H9 (cell line): Measurements from ENCODE around the gene MEA1. TPM values are rescaled to one million over a fixed set of nuclear protein-coding genes. Genes with fewer than 3 reads are reported as not detected.

Experiments
- DNase-seq: peaks from one replicate; pipeline ENCODE4 v3.0.0-alpha.2; 2017
- H2AFZ ChIP-seq: one replicate; pipeline ENCODE4 v1.6.1; 2013; ENCODE audit warnings: mild to moderate bottlenecking, low read length, control low read depth, moderate library complexity
- H2AK5ac ChIP-seq: 2 replicates; pipeline ENCODE4 v1.6.1; 2013; ENCODE audit warnings: low read length, control low read depth, mixed read lengths; ENCODE audit not compliant: insufficient read length
- H2BK120ac ChIP-seq: one replicate; pipeline ENCODE4 v1.6.1; 2013; ENCODE audit warnings: low read depth, mild to moderate bottlenecking, low read length, control low read depth, inconsistent platforms; ENCODE audit not compliant: poor library complexity, severe bottlenecking
- H2BK12ac ChIP-seq: 2 replicates; pipeline ENCODE4 v1.6.1; 2013; ENCODE audit warnings: low read length, control low read depth, mixed read lengths, low read depth; ENCODE audit not compliant: insufficient read length
- H2BK15ac ChIP-seq: 2 replicates; pipeline ENCODE4 v1.6.1; 2013; ENCODE audit warnings: low read depth, low read length, control low read depth
- H2BK20ac ChIP-seq: one replicate; pipeline ENCODE4 v1.6.1; 2013; ENCODE audit warnings: low read depth, mild to moderate bottlenecking, low read length, control low read depth, inconsistent platforms; ENCODE audit not compliant: poor library complexity, severe bottlenecking
- H2BK5ac ChIP-seq: 2 replicates; pipeline ENCODE4 v1.6.1; 2013; ENCODE audit warnings: low read length, control low read depth, mixed read lengths; ENCODE audit not compliant: insufficient read length
- H3K14ac ChIP-seq: 2 replicates; pipeline ENCODE4 v1.6.1; 2013; ENCODE audit warnings: low read length, control low read depth; ENCODE audit not compliant: insufficient read depth
- H3K18ac ChIP-seq: 2 replicates; pipeline ENCODE4 v1.6.1; 2013; ENCODE audit warnings: low read depth, mild to moderate bottlenecking, mixed read lengths, low read length, control low read depth; ENCODE audit not compliant: insufficient read length
- H3K23ac ChIP-seq: 2 replicates; pipeline ENCODE4 v1.6.1; 2013; ENCODE audit warnings: low read length, control low read depth, mixed read lengths, low read depth; ENCODE audit not compliant: insufficient read length
- H3K23me2 ChIP-seq: 2 replicates; pipeline ENCODE4 v1.6.1; 2013; ENCODE audit warnings: low read depth, mild to moderate bottlenecking, mixed read lengths, low read length, control low read depth; ENCODE audit not compliant: insufficient read length, poor library complexity, severe bottlenecking
- H3K27ac ChIP-seq: 2 replicates; pipeline ENCODE4 v1.5.1; 2013; ENCODE audit warnings: low read length, control low read depth, mixed read lengths, low read depth; ENCODE audit not compliant: insufficient read length
- H3K27me3 ChIP-seq: 2 replicates; pipeline ENCODE4 v1.6.1; 2013; ENCODE audit warnings: low read length, control low read depth, inconsistent platforms; ENCODE audit not compliant: insufficient read depth
- H3K4ac ChIP-seq: 2 replicates; pipeline ENCODE4 v1.6.1; 2013; ENCODE audit warnings: low read depth, mild to moderate bottlenecking, control low read depth, inconsistent platforms, low read length, moderate library complexity
- H3K4me1 ChIP-seq: 2 replicates; pipeline ENCODE4 v1.6.1; 2013; ENCODE audit warnings: low read length, control low read depth, inconsistent platforms; ENCODE audit not compliant: insufficient read depth
- H3K4me2 ChIP-seq: 2 replicates; pipeline ENCODE4 v1.6.1; 2013; ENCODE audit warnings: low read length, control low read depth, mixed read lengths; ENCODE audit not compliant: insufficient read length, insufficient read depth
- H3K56ac ChIP-seq: 2 replicates; pipeline ENCODE4 v1.6.1; 2013; ENCODE audit warnings: low read depth, mild to moderate bottlenecking, mixed read lengths, low read length, control low read depth; ENCODE audit not compliant: insufficient read length
- H3K79me1 ChIP-seq: 2 replicates; pipeline ENCODE4 v1.6.1; 2013; ENCODE audit warnings: low read depth, mild to moderate bottlenecking, moderate library complexity, low read length, control low read depth, inconsistent platforms; ENCODE audit not compliant: insufficient read depth, poor library complexity, severe bottlenecking
- H3K79me2 ChIP-seq: 2 replicates; pipeline ENCODE4 v1.6.1; 2013; ENCODE audit warnings: low read length, control low read depth, inconsistent platforms; ENCODE audit not compliant: insufficient read depth
- H3K9ac ChIP-seq: 2 replicates; pipeline ENCODE4 v1.6.1; 2013; ENCODE audit warnings: low read length, control low read depth, mixed read lengths; ENCODE audit not compliant: insufficient read length; ENCODE audit errors: extremely low read depth
- H3K9me3 ChIP-seq: one replicate; pipeline ENCODE4 v1.6.1; 2013; ENCODE audit warnings: low read depth, low read length, inconsistent platforms; ENCODE audit not compliant: control insufficient read depth
- H3T11ph ChIP-seq: one replicate; pipeline ENCODE4 v1.6.1; 2013; ENCODE audit warnings: mild to moderate bottlenecking, low read length, control low read depth, inconsistent platforms
- H4K20me1 ChIP-seq: one replicate; pipeline ENCODE4 v1.6.1; 2013; ENCODE audit not compliant: control insufficient read depth, insufficient read length, insufficient read depth
- H4K5ac ChIP-seq: 2 replicates; pipeline ENCODE4 v1.6.1; 2013; ENCODE audit warnings: low read depth, mild to moderate bottlenecking, mixed read lengths, low read length, control low read depth; ENCODE audit not compliant: insufficient read length
- H4K8ac ChIP-seq: replicated peaks from 2 replicates; pipeline ENCODE4 v1.6.1; 2013; ENCODE audit warnings: low read length, control low read depth, mixed read lengths, low read depth; ENCODE audit not compliant: insufficient read length
- H4K91ac ChIP-seq: 2 replicates; pipeline ENCODE4 v1.6.1; 2013; ENCODE audit warnings: low read depth, mild to moderate bottlenecking, moderate library complexity, mixed read lengths, low read length, control low read depth; ENCODE audit not compliant: insufficient read length
- H3K27ac Mint-ChIP-seq, 3 experiments: 2 replicates in 2 of 3; 3 replicates in 1 of 3; pipeline ENCODE4 v1.8.0; 2020 to 2021; ENCODE audit warnings: mixed read lengths in 3 of 3, mild to moderate bottlenecking in 1 of 3, moderate library complexity in 1 of 3
- H3K27me3 Mint-ChIP-seq: 2 replicates; pipeline ENCODE4 v1.8.0; 2021; ENCODE audit warnings: low read depth, mild to moderate bottlenecking, moderate library complexity, mixed read lengths
- H3K36me3 Mint-ChIP-seq, 3 experiments: 2 replicates in 2 of 3; 3 replicates in 1 of 3; pipeline ENCODE4 v1.8.0; 2020 to 2021; ENCODE audit warnings: low read depth in 3 of 3, mixed read lengths in 3 of 3; ENCODE audit not compliant: insufficient read depth in 1 of 3
- H3K4me1 Mint-ChIP-seq, 2 experiments: 2 replicates each; pipeline ENCODE4 v1.8.0; 2020; ENCODE audit warnings: mixed read lengths in 2 of 2
- H3K4me3 Mint-ChIP-seq, 2 experiments: 2 replicates in 1 of 2; 3 replicates in 1 of 2; pipeline ENCODE4 v1.8.0; 2020 to 2021; ENCODE audit warnings: mild to moderate bottlenecking in 2 of 2, mixed read lengths in 2 of 2, moderate library complexity in 1 of 2
- H3K9me3 Mint-ChIP-seq, 2 experiments: 2 replicates in 1 of 2; 3 replicates in 1 of 2; pipeline ENCODE4 v1.8.0; 2020; ENCODE audit warnings: mild to moderate bottlenecking in 2 of 2, mixed read lengths in 2 of 2, moderate library complexity in 1 of 2
- CTCF ChIP-seq: fragments of 200-600 bp; sonication (generic); conservative IDR thresholded peaks from 3 replicates; pipeline ENCODE4 v1.8.0; 2021; ENCODE audit warnings: antibody characterized with exemption, mild to moderate bottlenecking
- WGBS: extraction: QIAGEN DNeasy Blood & Tissue Kit; methylation state at CpG from one replicate; pipeline ENCODE4 v1.1.7; 2013; ENCODE audit warnings: missing lambda C conversion rate, low lambda C conversion rate, mixed read lengths; ENCODE audit not compliant: insufficient read length; ENCODE audit errors: extremely low coverage; 5-methylcytosine and 5-hydroxymethylcytosine counted together
- total RNA-seq: library from RNA; stranded (reverse); gene quantifications from 2 replicates; pipeline ENCODE4 v1.2.1, GENCODE V29; 2021

The MEA1 gene
- total RNA-seq, 1 experiment from 2014 or later: 113 TPM

GRCh38 chr6:42970871-42971612, 42.7 kb downstream of the MEA1 start:
- no peak overlapping the region for H2BK20ac ChIP-seq
- H3K18ac ChIP-seq: no peak overlapping the region
- H2AFZ ChIP-seq: no peak overlapping the region
- no peak overlapping the region for H2BK120ac ChIP-seq
- H2BK15ac ChIP-seq: no peak overlapping the region
- H3K79me1 ChIP-seq: no peaks in the 10 kb centered on the region
- H2AK5ac ChIP-seq: no peak overlapping the region
- H3K23me2 ChIP-seq: no peaks in the 10 kb centered on the region
- Mint-ChIP-seq H3K27me3 (no peaks in the 10 kb centered on the region), H3K4me1 (no peaks in the 10 kb centered on the region), H3K27ac (no peak overlapping the region; a peak in 2 of 7 replicates), H3K36me3 (peaks cover 2 to 23% (median 11%) of the 10 kb centered on the region in 3 experiments; a peak in 5 of 7 replicates), H3K4me3 (no peak overlapping the region), H3K9me3 (no peaks in the 10 kb centered on the region)
- no peak for TF ChIP-seq CTCF
- no peaks in the 10 kb centered on the region for H3K27me3 ChIP-seq
- no peaks in the 10 kb centered on the region for H3K9me3 ChIP-seq
- no peak overlapping the region for H4K8ac ChIP-seq
- no peaks in the 10 kb centered on the region for H4K20me1 ChIP-seq
- H3K4me2 ChIP-seq: no peak overlapping the region
- H2BK5ac ChIP-seq: no peak overlapping the region
- no peak overlapping the region for H3K4ac ChIP-seq
- no CpG with 5 or more reads among the region's 4 CpGs for WGBS
- H4K5ac ChIP-seq: no peak overlapping the region
- no peak overlapping the region for H3K27ac ChIP-seq
- DNase-seq: no peak
- no peak overlapping the region for H3T11ph ChIP-seq
- no peaks in the 10 kb centered on the region for H3K4me1 ChIP-seq
- H3K23ac ChIP-seq: no peak overlapping the region
- no peak overlapping the region for H3K9ac ChIP-seq
- H3K14ac ChIP-seq: no peak overlapping the region
- no peaks in the 10 kb centered on the region for H3K79me2 ChIP-seq
- H2BK12ac ChIP-seq: no peak overlapping the region
- no peak overlapping the region for H4K91ac ChIP-seq
- H3K56ac ChIP-seq: no peak overlapping the region
